Parathyroid adenoma (tissue), 2 donors: Measurements from ENCODE around the gene EBLN2.

Source experiments
- H2AFZ ChIP-seq: fragments of 300-600 bp; sonication (generic); one replicate; pipeline ENCODE4 v1.7.0; 2017; ENCODE audit warnings: antibody characterized with exemption, mild to moderate bottlenecking
- H3K27ac ChIP-seq: fragments of 300-600 bp; sonication (generic); one replicate; pipeline ENCODE4 v1.7.0; 2017
- H3K27me3 ChIP-seq: fragments of 300-600 bp; sonication (generic); one replicate; pipeline ENCODE4 v1.7.0; 2017; ENCODE audit warnings: low read length; ENCODE audit not compliant: control insufficient read depth, insufficient read depth
- H3K36me3 ChIP-seq: fragments of 300-600 bp; sonication (generic); one replicate; pipeline ENCODE4 v1.7.0; 2017; ENCODE audit warnings: low read length; ENCODE audit not compliant: control insufficient read depth, insufficient read depth
- H3K4me1 ChIP-seq: fragments of 300-600 bp; sonication (generic); one replicate; pipeline ENCODE4 v1.7.0; 2017; ENCODE audit warnings: control low read depth
- H3K4me2 ChIP-seq: fragments of 300-600 bp; sonication (generic); one replicate; pipeline ENCODE4 v1.7.0; 2017; ENCODE audit warnings: low read length
- H3K4me3 ChIP-seq: fragments of 300-600 bp; sonication (generic); one replicate; pipeline ENCODE4 v1.7.0; 2017; ENCODE audit warnings: low read depth, low read length
- H3K79me2 ChIP-seq: fragments of 300-600 bp; sonication (generic); one replicate; pipeline ENCODE4 v1.7.0; 2017; ENCODE audit warnings: control low read depth
- H3K9ac ChIP-seq: fragments of 300-600 bp; sonication (generic); one replicate; pipeline ENCODE4 v1.7.0; 2017; ENCODE audit warnings: mild to moderate bottlenecking
- H3K9me3 ChIP-seq: fragments of 300-600 bp; sonication (generic); one replicate; pipeline ENCODE4 v1.7.0; 2017; ENCODE audit warnings: low read length; ENCODE audit not compliant: control insufficient read depth
- TF ChIP-seq, protein P1 (sequence below): fragments of 300-600 bp; sonication (generic); IDR thresholded peaks from one replicate; pipeline ENCODE4 v1.7.0; 2017; ENCODE audit warnings: antibody characterized with exemption, mild to moderate bottlenecking
- donor health status: primary hyperparathyroidism.

The EBLN2 gene

DNA sequence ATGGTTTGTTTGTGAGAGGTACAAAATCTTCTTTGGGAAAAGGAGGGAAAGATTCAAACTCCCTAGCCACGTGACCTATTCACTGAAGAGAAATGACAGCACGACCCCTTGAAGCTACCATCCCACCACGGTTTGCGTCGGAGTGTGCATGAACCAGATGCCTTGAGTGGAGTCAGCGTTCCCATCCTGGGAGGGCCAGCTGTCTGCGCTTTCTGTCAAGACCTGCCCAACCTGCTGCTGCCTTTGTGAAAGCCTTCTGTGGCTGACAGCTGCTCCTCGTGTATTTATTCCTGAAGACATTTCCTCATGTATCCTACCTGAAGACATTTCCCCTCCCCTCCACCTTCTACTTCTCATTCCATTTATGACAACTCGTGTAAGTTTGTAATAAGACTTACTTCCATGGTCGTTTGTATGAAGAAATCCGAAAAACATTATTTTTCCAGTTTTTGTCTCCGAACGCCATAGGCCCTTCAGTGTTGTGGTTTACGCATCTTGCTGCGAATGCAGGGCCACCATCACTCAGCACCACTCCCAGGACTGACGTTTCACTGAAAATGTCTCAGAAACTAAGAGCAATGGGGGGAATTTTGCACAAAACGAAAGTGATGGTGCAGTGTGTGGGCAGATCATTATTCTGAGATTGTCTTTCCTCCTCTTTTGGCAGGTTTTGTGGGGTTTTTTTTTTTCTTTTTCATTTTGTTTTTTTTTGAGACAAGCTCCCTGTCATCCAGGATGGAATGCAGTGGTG is 18.9 kb downstream of the EBLN2 start:
- Histone ChIP-seq H3K9me3 (no peaks in the 10 kb centered on the region), H3K79me2 (no peaks in the 10 kb centered on the region), H3K27ac (no peak overlapping the region), H2AFZ (no peak overlapping the region), H3K4me1 (no peaks in the 10 kb centered on the region), H3K4me2 (no peak overlapping the region), H3K4me3 (no peak overlapping the region), H3K27me3 (no peaks in the 10 kb centered on the region), H3K9ac (no peak overlapping the region), H3K36me3 (no peaks in the 10 kb centered on the region)
- TF ChIP-seq, protein P1, sequence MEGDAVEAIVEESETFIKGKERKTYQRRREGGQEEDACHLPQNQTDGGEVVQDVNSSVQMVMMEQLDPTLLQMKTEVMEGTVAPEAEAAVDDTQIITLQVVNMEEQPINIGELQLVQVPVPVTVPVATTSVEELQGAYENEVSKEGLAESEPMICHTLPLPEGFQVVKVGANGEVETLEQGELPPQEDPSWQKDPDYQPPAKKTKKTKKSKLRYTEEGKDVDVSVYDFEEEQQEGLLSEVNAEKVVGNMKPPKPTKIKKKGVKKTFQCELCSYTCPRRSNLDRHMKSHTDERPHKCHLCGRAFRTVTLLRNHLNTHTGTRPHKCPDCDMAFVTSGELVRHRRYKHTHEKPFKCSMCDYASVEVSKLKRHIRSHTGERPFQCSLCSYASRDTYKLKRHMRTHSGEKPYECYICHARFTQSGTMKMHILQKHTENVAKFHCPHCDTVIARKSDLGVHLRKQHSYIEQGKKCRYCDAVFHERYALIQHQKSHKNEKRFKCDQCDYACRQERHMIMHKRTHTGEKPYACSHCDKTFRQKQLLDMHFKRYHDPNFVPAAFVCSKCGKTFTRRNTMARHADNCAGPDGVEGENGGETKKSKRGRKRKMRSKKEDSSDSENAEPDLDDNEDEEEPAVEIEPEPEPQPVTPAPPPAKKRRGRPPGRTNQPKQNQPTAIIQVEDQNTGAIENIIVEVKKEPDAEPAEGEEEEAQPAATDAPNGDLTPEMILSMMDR, result no peak

DNA sequence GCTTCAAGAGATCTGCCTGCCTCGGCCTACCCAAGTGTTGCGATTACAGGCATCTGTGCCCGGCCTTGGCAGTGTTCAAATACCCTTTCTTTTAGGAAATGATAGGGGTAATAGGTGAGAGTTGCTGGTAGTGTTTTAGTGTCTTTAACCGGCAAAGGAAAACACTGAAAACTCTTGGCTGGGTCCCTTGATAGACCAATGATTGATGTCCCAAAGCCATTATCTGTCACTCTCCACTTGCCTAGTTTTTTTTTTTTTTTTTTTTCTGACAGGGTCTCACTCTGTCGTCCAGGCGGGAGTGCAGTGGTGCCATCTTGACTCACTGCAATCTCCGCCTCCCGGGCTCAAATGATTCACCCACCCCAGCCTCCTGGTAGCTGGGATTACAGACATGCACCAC is 19.7 kb downstream of the EBLN2 start:
- H3K27ac ChIP-seq, result no peak overlapping the region
- H3K9me3 ChIP-seq, result no peaks in the 10 kb centered on the region
- no peak overlapping the region for H3K4me3 ChIP-seq
- no peak overlapping the region for H2AFZ ChIP-seq
- no peaks in the 10 kb centered on the region for H3K36me3 ChIP-seq
- no peaks in the 10 kb centered on the region for H3K4me1 ChIP-seq
- H3K27me3 ChIP-seq, result no peaks in the 10 kb centered on the region
- no peaks in the 10 kb centered on the region for H3K79me2 ChIP-seq
- no peak overlapping the region for H3K9ac ChIP-seq
- no peak overlapping the region for H3K4me2 ChIP-seq
- TF ChIP-seq, protein P1, result no peak

DNA sequence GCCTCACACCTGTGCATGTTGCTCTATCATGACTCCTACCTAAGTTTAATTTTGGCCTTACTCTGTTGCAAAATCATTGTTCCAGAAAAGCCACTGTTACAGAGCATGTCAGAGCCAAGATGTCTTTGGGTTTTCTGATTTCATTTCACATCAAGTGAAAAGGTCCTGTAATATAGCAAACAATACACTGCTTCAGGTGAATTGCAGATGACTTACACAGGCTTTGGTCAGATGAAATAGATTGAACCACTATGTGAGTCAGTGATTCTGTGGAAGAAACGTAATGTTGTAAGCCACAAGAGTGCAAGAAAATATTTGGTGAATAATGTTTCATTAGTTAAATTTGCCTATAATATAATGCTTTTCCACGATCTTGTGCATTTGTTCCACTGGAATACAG is 22.7 kb downstream of the EBLN2 start:
- H3K9ac ChIP-seq, result no peak overlapping the region
- H3K4me3 ChIP-seq, result no peak overlapping the region
- H2AFZ ChIP-seq, result no peak overlapping the region
- no peaks in the 10 kb centered on the region for H3K79me2 ChIP-seq
- TF ChIP-seq, protein P1, result no peak
- H3K27me3 ChIP-seq, result no peaks in the 10 kb centered on the region
- no peaks in the 10 kb centered on the region for H3K9me3 ChIP-seq
- no peaks in the 10 kb centered on the region for H3K36me3 ChIP-seq
- H3K27ac ChIP-seq, result no peak overlapping the region
- H3K4me1 ChIP-seq, result no peaks in the 10 kb centered on the region
- no peak overlapping the region for H3K4me2 ChIP-seq

DNA sequence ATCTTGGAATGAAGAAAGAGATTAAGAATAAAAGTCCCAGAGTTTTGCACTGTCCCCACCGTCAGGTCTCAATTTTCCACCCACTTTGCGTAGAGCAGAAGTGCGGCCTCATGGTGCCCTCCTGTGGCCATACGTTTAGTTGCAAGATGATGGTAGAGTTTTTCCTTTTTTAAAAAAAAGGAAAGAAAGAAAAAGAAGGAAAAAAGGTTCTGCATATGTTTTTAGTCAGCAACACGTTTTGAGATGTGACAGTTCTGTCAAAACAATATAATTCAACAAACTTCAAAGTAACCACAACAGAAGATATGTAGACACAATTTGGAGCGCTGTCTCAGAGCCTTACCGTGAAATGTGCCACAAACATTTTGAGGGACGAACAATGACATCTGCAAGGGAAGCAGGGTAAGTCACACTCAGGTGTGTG is 24.6 kb downstream of the EBLN2 start:
- H2AFZ ChIP-seq, result no peak overlapping the region
- H3K4me3 ChIP-seq, result no peak overlapping the region
- H3K79me2 ChIP-seq, result no peaks in the 10 kb centered on the region

More for the DNA sequence above, 24.6 kb downstream of the EBLN2 start:
- H3K4me1 ChIP-seq, result no peaks in the 10 kb centered on the region
- no peaks in the 10 kb centered on the region for H3K36me3 ChIP-seq
- no peaks in the 10 kb centered on the region for H3K9me3 ChIP-seq
- no peak overlapping the region for H3K9ac ChIP-seq
- TF ChIP-seq, protein P1, result peak; percentile 80
- H3K4me2 ChIP-seq, result no peak overlapping the region
- H3K27ac ChIP-seq, result no peak overlapping the region
- H3K27me3 ChIP-seq, result no peaks in the 10 kb centered on the region
